GM10847 (cell line): ENCODE measurements around the gene RNF212.

Source experiments
- POLR2A ChIP-seq: IDR thresholded peaks from 2 replicates; pipeline ENCODE4 v1.6.1; 2011; ENCODE audit not compliant: insufficient read length; ENCODE audit errors: extremely low read depth

The RNF212 gene

GRCh38 chr4:1084796-1085403 lies 28.5 kb downstream of the RNF212 start:
- TF ChIP-seq POLR2A, result no peak

DNA sequence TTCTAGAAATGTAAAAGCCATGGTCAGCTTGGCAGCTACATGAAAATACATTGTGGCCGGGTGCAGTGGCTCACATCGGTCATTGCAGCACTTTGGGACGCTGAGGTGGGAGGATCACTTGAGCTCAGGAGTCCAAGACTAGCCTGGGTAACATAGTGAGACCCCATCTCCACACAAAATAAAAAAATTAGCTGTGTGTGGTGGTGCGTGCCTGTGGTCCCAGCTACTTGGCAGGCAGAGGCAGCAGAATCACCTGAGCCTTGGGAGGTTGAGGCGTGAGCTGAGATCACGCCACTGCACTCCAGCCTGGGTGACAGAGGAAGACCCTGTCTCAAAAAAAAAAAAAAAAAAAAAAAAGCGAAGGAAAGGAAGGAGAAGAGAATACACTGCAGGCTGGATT lies 29.0 kb downstream of the RNF212 start:
- no peak for TF ChIP-seq POLR2A

DNA sequence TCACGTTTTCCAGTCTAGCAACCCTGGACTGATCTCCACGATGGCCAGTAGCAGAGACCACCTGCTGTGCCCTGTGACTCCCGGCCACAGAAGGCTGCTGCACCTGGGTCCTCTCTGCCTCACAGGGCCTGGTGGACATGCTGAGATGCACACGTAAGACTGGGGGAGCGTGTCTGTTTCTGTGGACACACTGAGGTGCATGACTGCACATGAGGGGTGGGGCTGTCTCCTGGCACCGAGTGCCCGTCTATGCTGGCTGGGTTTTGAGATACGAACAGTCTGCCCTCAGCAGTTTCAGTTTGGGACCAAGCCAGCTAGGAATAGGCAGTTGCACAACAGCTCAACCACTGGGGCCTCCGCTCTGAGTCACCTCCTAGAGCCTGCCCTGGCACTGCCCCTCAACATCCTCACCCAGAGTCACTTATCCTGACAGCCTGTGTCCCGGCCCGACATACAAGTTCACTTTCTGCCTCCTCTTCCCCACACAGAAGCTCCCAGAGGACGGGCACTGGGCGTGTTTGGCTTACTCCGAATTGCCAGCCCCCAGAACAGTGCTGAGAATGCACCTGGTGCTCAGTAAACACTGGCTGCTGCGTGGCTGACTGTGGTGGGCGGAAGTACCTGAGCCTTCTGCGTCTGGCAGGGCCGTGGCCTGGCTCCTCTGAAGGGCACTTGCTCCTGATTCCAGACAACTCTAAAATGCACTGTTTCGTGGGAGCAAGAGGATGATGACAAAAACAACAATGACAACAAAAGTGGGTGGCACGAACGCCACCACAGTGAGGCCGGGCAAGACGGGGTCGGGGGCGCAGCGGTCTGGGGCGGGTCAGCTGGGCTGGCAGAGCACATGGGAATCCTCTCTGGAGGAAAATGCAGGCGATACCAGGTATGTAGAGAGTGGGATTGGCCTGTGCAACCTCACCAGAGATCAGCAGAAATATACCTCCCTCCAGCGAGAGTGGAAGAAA lies 30.9 kb downstream of the RNF212 start:
- no peak for TF ChIP-seq POLR2A

DNA sequence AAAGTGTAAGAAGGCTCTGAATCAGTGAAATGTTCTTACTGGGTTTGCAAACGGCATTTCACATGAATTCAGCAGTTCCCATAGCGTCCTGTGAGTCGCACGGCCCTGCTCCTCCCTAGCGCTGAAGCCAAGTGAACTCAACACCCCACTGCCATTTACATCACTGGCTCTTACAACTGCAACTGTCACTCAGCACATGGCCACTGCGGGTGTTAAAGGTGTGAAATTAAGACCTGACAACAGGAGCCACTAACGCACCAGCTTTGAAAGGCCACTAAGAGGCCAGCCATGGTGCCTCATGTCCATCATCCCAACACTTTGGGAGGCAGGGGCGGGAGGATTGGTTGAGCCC lies 31.7 kb downstream of the RNF212 start:
- no peak for TF ChIP-seq POLR2A

- no peak for TF ChIP-seq POLR2A
Measured at GRCh38 chr4:1080961-1081688, 32.2 kb downstream of the RNF212 start.

- TF ChIP-seq POLR2A, result no peak
Measured at GRCh38 chr4:1080432-1080831, 32.9 kb downstream of the RNF212 start.

- TF ChIP-seq POLR2A, result no peak
Measured at GRCh38 chr4:1079711-1080265, 33.6 kb downstream of the RNF212 start.

DNA sequence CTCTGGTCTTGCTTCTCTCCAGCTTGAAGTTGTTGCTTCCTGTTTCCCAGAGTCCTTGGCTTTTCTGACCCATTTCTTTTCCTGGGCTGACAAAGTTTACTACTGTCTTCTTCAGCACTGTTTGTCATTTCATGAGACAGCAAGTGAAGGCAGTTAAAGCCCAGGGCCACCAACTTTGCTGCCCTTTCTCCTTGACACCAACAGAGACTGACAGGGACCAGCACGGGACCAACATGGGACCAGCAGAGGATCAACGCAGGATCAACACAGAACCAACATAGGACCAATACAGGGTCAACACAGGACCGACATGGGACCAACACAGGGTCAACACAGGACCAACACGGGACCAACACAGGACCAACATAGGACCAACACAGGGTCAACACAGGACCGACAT lies 34.9 kb downstream of the RNF212 start:
- TF ChIP-seq POLR2A, result no peak

- TF ChIP-seq POLR2A, result no peak
Measured at GRCh38 chr4:1077711-1078477, 35.5 kb downstream of the RNF212 start.

DNA sequence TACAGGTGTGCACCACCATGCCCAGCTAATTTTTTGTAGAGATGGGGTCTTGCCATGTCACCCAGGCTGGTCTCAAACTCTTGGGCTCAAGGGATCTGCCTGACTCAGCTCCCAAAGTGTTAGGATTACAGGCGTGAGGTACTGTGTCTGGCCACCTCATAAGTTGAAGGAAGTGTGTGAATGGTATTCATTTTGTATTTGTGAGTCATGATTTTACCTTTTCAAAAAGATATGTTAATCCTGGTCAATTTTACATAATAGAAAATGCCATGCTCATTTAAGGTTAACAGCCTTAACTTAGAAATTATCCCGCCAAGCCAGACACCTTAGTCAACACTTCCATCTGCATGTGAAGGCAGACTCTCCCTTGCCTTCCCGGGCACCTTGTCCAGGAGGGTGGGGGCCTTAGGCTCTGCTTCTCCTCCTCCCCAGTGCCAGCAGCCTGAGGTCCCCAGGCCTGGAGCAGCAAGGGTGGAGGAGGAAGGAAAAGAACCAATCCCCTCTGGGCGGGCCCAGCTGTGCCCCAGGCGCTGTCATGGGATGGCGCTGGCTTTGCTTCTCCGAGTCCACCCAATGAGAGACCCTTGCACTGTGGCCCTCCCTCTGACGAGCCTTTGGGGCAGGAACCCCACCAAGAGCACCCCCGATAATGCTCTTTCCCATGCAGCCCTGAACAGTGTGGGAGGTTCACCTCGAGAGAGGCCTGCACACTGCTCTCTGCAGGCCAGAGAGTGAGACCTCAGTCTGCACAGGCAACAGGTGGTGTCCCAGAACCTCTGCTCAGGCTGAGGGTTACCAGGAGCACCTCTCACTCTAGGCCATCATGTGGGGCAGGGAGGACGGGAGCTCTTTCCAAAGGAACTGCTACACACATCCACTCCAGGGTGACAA lies 37.3 kb downstream of the RNF212 start:
- no peak for TF ChIP-seq POLR2A

DNA sequence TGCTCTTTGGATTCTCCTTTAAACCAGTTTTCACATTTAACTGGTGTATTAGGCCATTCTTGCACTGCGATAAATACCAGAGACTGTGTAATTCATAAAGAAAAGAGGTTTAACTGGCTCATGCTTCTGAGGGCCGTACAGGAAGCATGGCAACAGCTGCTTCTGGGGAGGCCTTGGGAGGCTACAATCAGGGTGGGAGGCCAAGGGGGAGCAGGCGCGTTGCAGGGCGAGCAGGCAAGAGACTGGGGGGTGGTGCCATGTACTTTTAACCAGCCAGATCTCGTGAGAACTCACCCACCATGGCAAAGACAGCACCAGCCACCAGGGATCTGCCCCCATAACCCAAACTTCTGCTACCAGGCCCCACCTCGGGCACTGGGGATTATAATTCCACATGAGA lies 38.1 kb downstream of the RNF212 start:
- no peak for TF ChIP-seq POLR2A

DNA sequence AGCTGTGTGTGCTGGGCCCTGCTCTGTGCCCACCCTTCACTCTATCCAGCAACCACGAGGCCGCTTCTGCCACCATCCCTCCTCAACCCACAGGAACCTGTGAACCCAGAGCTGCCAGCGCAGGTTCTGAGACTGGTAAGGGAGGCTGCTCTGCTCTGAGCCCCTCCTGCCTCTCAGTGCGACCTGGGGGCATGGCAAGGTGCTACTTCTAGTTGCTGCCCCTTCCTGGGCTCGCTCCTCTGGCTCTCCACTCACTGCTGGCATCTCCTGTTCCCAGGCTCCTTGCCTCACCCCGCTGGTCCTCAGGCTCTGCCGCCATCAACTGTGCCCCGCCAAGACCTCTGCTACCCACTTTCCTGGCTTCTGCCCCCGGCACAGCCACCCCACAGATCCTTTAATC lies 39.3 kb downstream of the RNF212 start:
- TF ChIP-seq POLR2A, result no peak

DNA sequence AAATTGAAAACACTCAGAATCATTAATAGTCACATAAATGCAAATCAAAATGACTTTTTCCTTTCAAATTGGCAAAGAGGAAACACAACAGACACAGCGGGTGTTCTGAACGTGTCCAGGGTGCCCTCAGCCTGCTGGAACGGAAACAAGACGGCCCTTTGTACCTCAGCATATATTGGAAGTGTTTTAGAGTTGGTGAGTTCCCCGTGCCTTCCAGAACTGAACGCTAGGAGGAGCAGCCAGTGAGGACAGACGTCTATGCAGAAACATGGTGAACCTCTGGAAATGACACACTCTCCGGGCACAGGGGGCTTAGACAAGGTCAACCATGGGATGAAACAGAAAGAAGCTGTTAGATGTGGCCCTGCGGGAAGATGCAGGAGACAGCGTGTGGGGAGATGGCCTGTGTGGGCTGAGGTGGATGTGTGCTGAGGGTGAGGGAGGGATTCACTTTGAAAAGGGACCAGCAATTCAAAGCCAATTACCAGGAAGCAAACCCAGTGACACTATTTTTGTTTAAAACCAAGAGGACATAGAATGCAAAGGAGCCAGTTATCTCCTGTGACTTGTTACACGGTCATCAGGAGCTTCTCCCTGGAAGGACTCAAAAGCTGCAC lies 40.4 kb downstream of the RNF212 start:
- TF ChIP-seq POLR2A, result no peak
